ENCODE measurements around the gene CLIP3.

Gene CLIP3

DNA sequence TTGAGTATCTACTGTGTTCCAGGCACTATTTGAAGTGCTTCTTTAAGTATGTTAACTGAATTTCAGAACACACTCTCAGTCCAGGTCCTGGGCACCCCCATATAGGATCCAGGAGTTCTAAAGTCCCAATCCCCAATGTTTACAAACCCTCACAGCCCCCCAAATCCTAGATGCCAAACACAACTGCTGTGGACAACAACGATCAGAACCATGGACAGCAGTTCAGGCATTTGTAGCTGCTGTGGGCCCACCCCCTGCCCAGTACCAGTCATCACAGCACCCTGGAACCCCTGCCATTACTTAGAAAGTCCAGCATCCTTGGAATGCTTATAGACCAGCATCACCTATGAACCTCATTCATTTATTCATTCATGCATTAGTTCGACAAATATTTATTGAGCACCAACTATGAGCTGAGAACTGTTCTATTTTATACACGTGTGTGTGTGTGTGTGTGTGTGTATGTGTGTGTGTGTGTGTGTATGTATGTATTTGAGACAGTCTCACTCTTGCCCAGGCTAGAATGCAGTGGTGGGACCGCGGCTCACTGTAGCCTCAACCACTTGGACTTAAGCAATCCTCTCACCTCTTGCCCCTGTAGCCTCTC, 57.0 kb downstream of the CLIP3 start:
- H3K4me3 ChIP-seq (ENCODE audit: low read depth, low read length) = no peak overlapping the region
- TF ChIP-seq, protein P1, sequence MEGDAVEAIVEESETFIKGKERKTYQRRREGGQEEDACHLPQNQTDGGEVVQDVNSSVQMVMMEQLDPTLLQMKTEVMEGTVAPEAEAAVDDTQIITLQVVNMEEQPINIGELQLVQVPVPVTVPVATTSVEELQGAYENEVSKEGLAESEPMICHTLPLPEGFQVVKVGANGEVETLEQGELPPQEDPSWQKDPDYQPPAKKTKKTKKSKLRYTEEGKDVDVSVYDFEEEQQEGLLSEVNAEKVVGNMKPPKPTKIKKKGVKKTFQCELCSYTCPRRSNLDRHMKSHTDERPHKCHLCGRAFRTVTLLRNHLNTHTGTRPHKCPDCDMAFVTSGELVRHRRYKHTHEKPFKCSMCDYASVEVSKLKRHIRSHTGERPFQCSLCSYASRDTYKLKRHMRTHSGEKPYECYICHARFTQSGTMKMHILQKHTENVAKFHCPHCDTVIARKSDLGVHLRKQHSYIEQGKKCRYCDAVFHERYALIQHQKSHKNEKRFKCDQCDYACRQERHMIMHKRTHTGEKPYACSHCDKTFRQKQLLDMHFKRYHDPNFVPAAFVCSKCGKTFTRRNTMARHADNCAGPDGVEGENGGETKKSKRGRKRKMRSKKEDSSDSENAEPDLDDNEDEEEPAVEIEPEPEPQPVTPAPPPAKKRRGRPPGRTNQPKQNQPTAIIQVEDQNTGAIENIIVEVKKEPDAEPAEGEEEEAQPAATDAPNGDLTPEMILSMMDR (IDR thresholded peaks at IDR 0.05; ENCODE audit: low read depth, low read length) = no peak

DNA sequence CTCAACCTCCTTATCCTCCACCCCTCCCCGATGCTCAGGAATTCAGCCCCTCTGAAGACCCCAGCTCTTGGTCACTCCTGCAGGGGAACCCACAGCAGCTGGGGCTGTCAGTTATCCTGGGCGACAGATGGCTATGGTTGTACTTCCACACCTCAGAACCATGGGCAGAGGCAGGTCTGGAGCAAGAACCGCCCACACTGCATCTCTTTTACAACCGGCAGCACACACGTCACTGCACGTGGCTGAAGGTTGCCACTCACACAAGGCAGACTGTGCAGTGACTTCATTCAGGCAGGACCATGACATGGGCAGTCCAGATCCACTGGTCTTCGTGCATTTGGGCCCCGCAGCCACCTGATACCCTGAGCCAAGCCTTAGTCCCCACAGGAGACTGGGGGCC, 59.2 kb downstream of the CLIP3 start:
- H3K4me3 ChIP-seq (ENCODE audit: low read depth, low read length) = no peak overlapping the region
- TF ChIP-seq, protein P1 (IDR thresholded peaks at IDR 0.05; ENCODE audit: low read depth, low read length) = no peak

DNA sequence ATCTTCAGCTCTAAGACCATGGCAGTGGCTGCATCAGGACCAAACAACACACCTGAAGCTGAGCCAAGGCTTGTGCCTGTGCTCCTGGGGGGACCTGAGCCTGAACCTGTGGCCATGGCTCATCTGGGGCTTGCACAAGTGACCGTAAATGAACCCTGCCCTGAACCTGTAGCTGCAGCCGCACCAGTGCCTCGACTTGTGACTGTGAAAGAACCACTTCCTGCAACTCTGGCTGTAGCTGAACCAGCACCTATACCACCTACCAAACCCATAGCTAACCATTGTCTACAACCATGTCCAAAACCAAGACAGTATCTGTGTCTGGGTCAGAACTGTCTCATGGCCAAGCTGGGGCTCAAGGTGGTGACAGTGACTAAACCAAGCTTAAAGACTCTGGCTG, 65.9 kb downstream of the CLIP3 start:
- TF ChIP-seq, protein P1 (IDR thresholded peaks at IDR 0.05; ENCODE audit: low read depth, low read length) = no peak

More for the DNA sequence above, 65.9 kb downstream of the CLIP3 start:
- no peak overlapping the region for H3K4me3 ChIP-seq (ENCODE audit: low read depth, low read length)
